Kidney capillary endothelial cell (primary cell): Measurements from ENCODE around the gene INO80.
"Not testable (repeated sequence)": the region's sequence is repeated elsewhere in the genome, so short reads cannot be mapped to it uniquely, and the experiment has no call there.

Experiments used
- DNase-seq: peaks from one replicate; pipeline ENCODE4 v3.0.0-alpha.2; 2018; ENCODE audit warnings: low spot score

The INO80 gene

DNA sequence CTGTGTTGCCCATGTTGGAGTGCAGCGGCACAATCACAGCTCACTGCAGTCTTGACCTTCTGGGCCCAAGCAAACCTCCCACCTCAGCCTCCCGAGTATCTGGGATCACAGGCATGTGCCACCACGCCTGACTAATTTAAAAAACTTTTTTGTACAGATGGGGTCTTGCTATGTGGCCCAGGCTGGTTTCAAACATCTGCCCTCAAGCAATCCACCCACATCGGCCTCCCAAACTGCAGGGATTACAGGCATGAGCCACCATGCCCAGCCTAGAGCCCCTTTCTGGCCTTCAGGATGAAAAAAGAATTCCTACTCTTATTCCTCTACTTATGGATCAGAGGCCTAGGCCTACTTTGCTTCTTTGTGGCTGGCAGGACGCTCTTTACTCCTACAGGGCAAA lies 123.3 kb downstream of the INO80 start:
- DNase-seq = no peak

DNA sequence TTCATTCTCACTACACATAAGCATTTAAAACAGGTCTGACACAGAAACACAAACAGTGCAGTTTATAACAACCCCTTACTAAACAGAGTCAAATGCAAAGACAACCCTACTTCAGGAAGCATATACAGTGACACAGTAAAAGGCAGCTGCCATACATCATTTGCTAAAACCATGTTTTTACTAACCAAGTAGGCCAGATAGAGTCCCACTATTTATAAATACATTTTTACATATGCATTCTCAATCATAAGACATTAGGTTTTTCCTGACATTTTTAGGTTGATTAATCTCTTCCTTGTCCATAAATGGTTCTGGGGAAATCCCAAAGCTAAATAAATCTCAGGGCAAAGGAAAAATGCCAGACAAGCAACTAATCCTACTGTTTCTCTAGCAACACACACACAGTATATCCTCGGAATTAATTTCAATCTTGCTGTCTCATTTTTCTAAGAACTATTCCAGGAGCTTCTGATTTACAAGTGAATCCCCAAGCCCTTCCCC lies 123.8 kb downstream of the INO80 start:
- DNase-seq = no peak

DNA sequence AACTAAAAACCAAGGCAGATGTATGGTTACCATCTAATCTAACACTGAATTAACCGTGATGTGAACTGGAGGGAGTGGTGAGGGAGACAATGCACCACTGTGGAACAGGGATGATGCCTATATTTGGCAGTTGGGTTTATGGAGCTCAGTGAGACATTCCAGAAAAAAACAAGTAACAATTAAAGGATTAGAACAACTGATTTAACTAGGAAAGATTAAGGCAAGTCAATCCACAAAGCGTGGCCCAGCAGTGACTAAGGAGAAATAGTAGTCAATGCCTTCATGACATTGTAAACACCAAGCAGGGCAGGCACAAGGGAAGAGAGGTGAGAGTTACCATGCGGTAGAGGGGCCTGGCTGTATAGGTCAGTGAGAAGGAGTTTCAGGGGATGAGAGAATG lies 124.7 kb downstream of the INO80 start:
- DNase-seq = no peak

DNA sequence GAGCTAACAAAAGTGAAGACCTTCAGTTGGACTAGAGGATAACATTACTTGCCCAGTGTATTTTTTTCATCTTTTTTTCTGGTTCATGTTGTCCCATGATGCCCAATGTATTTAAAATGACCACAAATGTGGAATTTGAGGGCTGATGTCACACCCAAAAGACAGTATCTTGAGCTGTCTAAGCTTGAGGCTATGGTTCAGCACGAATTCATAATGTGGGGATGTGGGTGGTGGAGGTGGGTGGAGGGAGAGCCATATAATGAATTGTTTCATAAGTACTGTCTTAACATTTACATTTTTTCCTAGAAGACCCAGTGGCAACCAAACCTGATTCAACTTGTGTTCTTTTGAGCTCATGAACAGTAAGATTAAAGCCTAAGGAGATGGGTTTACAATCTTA lies 125.3 kb downstream of the INO80 start:
- DNase-seq = no peak

DNA sequence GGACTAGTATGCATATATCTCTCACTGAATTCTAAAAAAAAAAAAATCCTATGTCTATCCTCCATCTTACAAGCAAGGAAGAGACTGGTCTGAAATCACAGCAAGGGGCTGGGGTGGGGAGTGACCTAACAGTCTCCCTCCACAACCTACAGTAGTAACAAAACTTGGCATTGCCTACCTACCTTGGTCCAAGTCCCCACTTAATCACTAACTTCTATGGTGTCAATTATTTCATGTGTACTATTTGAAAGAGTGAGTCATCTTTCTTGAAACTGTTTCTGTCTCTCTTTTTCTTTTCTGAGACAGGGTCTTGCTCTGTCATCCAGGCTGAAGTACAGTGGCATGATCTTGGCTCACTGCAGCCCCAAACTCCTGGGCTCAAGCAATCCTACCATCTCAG lies 126.0 kb downstream of the INO80 start:
- no peak for DNase-seq

DNA sequence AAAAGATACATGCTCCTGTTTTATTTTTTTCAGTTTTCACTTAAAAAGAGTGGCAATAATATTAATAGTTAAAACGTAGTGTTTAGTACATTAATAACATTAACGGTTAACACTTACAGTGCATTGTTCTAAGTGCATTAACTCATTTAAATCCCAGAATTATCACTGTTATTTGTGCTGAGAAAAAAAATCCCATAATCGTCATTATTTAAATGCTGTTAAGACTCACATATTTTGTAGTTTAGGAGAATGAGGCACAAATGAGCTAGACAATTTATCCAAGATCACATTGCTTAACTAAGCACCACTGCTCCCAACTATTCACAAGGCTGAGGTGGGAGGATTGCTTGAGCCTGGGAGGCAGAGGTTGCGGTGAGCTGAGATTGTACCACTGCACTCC lies 127.9 kb downstream of the INO80 start:
- DNase-seq = no peak

DNA sequence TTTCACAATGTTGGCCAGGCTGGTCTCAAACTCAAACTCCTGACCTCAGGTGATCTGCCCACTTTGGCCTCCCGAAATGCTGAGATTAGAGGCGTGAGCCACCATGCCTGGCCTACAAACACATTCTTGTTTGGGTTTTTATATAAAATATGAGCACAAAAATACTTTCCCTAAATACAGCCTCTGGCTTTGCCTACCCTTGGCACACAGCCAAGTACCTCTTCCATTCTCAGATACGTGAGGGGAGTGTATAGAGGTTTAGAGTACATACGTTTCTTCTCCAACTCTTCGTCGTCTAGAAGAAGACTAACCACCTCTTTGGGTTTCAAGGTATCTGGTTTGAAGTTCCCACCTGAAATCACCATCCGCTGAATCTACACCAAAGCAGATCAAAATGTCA lies 129.3 kb downstream of the INO80 start:
- DNase-seq = no peak

DNA sequence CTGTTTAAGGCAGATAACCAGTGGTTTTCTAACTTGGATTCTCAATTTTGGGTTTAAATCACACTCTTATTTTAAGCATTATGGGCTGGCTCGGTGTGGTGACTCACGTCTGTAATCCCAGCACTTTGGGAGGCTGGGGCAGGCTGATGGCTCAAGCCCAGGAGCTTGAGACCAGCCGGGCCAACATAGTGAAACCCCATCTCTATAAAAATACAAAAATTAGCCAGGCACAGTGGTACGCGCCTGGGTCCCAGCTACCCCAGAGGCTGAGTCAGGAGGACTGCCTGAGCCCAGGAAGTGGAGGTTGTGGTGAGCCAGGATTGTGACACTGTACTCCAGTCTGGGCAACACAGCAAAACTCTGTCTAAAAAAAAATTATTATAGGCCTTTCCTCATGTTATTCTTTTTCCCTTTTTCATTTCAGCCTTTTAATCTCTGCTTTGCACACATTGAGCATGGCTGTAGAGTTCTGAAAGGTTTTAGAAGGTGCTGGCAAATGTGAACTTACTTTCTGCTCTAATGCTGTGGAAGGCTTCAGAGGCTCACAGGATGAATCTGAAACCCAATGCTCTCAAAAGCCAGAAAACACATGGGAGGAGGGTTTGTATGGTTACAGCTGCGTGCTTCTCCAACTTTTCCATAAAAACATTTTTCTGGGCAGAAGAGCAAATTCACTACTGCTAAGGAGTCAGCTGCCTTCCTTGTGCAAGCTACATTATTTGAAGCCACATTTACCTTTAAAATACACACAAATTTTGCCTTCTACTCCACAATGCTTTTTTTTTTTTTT lies 130.3 kb downstream of the INO80 start:
- no peak for DNase-seq

DNA sequence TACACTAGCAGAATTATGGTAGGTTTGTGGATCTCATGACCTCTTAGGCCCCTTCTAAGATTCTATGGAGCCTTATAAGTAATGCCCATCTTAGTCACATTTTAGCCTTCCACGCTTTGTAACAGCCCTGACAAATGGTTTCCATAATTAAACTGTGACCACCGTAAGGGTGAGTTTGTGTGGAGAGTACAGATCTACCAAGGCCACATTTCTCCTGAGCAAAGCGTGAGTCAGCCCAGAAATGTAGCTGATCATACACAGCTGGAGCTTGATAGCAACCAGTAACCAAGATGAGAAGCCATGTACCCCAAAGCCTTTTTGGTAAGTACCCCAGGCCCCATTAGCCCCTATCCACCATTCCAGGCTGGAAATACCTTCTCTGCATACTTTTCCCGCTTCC lies 131.1 kb downstream of the INO80 start:
- peak; percentile 81 for DNase-seq

DNA sequence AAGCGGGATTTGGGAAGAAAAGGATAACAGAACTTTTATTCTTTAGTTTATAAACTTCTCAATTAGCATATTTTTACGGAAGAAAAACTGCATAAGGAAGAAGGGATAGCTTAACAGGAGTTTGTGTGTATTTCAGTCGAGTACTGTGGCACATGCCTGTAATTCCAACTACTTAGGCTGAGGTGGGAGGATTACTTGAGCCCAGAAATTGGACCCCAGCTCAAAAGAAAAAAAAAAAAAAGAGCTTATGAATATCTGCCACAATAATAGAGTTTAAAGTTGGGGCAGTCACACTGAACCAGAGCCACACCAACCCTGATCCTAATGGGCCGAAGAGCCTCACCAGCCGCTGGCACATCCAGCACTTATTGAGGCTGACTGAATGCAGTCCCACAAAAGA lies 131.7 kb downstream of the INO80 start:
- DNase-seq = no peak

DNA sequence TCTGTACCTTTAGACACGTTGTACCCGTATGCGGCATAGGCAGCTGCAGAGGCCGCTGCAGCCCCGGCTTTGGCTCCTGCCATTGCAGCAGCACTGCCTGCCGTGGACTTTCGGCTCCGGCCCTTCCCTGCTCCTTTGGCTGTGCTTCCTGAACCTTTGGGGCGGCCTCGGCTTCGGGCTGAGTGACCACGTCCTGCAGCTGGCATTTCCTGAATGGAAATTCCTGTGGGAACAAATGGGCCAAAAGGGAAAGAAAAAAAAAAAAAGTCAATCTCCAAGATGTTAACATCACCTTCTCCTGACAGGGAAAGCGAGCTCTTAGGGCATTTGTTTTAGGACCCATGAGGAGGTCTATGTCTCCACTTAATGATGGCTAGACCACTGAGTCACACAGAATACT lies 133.2 kb downstream of the INO80 start:
- peak; percentile 93 for DNase-seq

DNA sequence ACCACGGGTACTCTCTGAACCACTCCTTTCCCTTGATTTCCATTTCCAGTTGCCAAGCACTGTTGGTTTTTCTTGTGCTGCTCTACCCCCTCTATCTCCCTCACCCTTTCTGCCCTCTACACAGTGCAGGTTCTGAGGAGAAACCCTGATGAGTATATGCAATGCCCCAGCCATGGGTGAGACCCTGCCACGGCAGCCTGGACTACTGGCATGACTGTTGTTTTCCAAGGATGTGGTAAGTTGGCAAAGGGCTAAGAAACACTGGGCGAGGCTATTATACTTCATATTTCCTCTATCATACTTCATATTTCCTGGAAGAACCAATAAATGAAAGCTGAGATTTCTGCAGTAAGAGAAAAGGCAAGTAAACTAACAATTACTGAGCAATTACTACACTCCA lies 134.9 kb downstream of the INO80 start:
- no peak for DNase-seq

DNA sequence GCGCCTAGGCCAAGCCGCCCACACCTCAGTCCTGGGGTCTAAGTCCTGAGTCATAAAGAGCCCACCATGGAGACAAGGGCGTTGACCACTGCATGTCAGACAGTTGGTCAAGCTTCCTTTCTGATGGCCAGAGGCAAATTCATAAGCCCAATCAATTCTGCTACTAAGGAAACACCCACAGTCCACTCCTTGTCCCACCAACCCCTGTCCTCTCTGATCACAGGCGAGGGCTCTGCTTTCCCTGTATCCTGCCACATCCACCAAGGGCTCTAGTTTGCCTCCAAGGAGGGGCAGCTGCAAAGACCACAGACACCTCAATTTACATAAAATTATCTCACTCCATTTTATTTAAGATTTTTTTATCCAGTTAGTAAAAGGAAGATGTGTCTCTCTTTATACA lies 137.5 kb downstream of the INO80 start:
- no peak for DNase-seq

DNA sequence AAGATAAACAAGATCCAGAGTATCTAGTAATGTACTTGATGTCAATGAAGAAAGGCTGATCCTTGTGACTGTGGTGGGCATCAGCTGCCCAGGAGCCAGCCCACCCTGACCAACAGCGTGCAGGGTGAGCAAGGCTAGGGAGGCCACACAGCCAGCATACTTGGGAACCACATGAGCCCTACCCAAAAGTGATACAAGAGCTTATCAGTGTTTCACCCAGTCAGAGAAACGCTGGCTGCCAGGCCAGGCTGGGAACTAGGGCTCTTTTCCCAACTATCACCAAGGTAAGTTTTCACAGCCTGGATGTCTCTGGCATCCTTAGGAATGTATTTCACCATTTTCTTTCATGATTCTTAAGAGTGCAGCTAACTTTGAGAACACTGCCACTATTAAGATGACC lies 137.9 kb downstream of the INO80 start:
- no peak for DNase-seq

DNA sequence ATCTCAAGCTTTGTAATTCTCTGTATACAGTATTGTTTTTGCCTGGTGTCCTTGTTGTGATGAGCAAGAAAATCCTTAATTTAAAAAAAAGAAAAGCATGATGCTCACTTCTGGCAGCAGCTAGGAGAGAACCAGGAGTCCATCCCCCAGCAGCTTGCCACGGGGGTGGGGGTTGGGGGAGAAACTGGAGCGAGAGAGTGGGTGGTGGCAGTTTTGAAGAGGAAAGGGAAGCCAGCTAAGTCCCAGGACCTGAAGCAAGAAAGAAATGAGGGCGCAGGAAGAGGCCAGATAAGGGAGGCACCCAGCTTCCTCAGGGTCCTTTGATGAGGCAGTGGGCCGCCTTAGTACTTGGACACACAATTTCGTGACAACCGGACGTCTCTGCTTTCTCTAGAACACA lies 139.3 kb downstream of the INO80 start:
- DNase-seq = no peak

DNA sequence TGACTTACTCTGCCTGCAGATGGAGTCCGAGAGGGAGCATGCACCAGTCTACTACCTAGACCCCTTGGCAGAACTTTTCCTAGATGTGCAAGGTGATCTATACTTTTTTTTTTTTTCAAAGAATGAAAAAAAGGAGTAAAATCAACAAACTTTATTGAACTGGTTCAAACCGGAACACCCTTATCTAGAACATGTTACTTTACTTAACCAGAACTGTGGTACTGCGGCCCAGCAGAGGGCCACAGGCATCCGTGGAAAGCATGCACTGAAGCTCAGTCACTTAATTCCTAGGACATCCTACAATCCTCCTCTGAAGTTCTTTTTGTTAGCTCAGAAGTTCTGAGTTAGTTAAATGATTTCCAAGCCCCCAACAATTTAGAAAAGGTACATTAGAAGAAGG lies 141.2 kb downstream of the INO80 start:
- DNase-seq = no peak

DNA sequence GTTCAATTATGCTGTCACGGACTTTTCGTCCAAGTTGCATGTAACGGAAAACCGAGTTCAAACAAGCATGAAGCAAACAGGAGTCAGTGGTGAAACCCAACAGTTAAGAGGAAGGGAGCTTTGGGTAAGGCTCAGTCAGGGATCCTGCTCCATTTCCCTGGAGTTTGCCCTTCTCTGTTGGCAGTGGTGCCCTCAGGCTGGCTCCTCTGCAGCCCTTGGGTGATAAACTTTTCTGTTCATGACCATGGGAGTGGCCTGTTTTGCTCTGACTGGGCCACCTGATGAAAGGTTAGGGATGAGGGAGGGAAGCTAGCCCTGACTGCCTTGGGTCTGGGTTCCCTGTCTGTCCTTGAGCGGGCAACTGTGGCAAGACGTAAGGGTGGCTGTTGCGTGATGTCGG lies 146.7 kb downstream of the INO80 start:
- no peak for DNase-seq

DNA sequence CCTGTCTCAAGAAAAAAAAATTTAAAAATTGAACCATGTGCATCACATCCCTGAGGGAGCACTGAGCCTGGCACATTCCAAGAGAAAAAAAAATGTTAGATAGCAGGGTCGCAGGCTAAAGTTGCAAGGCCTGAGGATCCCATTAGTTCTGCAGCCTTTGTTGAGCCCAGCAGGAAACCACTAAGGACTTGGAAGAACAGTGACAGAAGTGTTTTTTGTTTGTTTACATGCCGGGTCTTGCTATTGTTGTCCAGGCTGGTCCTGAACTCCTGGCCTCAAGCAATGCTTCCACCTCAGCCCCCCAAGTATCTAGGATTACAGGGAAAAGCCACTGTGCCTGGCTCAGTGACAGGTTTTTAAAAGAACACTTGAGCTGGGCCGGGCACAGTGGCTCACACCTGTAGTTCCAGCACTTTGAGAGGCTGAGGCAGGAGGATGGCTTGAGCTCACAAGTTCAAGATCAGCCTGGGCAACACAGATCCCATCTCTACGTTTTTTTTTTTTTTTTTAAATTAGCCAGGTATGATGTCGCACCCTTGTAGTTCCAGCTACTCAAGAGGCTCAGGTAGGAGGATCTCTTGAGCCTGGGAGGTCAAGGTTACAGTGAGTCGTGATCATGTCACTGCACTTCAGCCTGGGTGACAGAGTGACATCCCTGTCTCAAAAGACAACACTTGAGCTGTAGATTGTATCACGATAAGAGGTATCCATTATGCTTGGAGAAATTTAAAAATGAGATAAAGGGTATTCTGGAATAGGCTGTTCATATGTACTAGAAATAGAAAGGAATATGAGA lies 147.6 kb downstream of the INO80 start:
- DNase-seq = no peak

DNA sequence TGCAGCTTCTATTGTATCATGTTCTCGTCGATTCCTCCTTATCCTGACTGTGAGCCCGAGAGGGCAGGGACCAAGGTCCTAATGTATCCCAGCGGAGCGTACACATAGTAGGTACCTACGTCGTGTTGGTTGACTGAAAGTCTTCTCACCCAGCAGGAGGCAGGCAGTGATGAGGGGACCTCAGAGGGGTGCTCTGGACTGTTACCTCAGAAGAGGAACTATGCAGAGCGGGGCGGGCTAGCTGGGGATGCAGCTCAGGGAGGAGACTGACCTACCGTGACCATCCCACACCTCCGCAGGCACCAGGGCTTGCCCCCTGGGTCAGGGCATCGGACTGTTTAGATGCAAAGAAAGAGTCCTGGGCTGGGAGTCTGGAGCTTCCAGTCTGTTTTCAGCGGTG lies 151.4 kb downstream of the INO80 start:
- no peak for DNase-seq

DNA sequence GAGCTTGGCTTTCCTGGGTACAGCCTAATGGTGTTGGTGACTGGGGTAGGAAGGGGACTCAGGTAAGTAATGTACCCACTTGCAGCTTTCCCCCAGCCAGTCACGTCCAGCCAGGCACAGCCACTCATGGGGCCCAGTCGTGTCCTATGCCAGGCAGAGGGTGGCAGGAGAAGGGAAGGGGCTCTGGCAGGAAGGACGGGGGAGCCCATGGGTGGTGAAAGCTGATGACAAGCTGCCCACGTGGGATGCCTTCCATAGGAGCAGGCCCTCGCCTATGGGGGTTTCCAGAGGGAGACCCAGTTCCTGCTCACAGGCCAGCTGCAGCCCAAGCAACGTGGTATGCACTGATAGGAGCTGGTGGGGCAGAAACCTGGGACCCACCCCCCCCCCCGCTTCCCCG lies 152.1 kb downstream of the INO80 start:
- no peak for DNase-seq

DNA sequence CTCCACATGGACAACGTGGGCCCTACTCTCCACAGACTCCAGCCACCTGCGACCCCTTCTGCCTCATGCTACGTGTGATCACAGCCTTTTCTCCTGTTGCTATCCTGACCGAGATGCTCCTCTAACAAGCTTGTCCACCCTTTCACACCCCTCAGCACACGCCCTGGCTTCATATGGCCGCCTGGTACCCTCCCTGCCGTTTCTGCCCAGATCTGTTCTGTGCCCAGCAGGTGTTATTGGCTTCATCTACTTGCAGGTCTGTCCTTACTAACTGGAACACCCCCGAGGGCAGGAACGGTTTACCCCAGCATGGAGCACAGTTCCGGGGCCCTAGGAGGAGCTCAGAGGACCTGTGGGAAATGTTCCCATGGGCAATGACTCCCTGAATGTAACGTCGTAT lies 152.9 kb downstream of the INO80 start:
- no peak for DNase-seq

DNA sequence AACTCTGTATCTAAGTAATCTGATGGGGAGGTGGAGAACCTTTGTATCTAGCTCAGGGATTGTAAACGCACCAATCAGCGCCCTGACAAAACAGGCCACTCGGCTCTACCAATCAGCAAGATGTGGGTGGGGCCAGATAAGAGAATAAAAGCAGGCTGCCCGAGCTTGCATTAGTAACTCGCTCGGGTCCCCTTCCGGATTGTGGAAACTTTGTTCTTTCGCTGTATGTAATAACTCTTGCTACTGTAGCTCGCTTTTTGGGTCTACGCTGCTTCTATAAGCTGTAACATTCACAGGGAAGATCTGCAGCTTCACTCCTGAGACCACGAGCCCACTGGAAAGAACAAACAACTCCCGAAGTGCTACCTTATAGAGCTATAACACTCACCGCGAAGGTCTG lies 153.8 kb downstream of the INO80 start:
- DNase-seq = not testable (repeated sequence)

DNA sequence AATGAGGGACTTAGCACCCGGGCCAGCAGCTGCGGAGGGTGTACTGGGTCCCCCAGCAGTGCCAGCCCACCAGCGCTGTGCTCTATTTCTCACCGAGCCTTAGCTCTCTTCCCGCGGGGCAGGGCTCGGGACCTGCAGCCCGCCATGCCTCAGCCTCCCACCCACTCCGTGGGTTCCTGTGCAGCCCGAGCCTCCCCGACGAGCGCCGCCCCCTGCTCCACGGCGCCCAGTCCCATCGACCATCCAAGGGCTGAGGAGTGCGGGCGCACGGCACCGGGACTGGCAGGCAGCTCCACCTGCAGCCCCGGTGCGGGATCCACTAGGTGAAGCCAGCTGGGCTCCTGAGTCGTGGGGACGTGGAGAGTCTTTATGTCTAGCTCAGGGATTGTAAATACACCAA lies 154.3 kb downstream of the INO80 start:
- not testable (repeated sequence) for DNase-seq

DNA sequence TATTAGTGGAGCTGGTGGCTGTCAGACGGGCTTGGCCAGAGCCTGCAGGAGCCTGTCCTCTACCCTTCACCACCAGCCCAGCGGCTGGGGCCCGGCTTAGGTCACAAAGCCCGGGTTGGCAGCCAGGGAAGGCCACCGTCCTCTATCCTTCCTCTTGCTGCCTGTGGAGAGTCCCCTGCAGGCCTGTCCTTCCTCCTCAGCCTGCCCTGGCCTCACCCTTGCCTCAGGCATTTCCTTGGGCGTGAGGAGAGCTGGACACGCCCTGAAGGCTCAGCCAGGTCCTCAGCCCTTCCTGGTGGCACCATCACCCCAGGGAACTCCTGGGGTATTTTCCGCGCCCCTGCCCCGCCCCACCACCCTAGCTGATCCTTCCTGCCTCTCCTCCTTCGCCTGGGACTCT lies 155.2 kb downstream of the INO80 start:
- no peak for DNase-seq
